Stomach (tissue), 4 donors: ENCODE data around the gene PCBP2.

Source experiments
- EP300 ChIP-seq: sonication (generic); formaldehyde crosslinking; IDR thresholded peaks from one replicate; pipeline ENCODE4 v1.6.1; 2017; ENCODE audit warnings: antibody characterized with exemption
- POLR2A ChIP-seq, 4 donors: fragments of 450-650 bp; IDR thresholded peaks; one replicate each; pipeline ENCODE4 v1.6.1; 2016; ENCODE audit warnings: antibody characterized with exemption in 4 of 4, control low read depth in 2 of 4, mild to moderate bottlenecking in 1 of 4, moderate library complexity in 1 of 4
- POLR2AphosphoS5 ChIP-seq, 3 donors: sonication (generic); formaldehyde crosslinking; IDR thresholded peaks; one replicate each; pipeline ENCODE4 v1.6.1; 2016; ENCODE audit warnings: antibody characterized with exemption in 3 of 3
- TF ChIP-seq, protein P1 (sequence below), 7 experiments: fragments of 450-650 bp in 4 of 7; fragments of 200-600 bp in 3 of 7; sonication (generic) in 3 of 7; IDR thresholded peaks; one replicate each; pipeline ENCODE4 v1.5.1; 2016 to 2019; ENCODE audit warnings: antibody characterized with exemption in 7 of 7, control low read depth in 2 of 7, mild to moderate bottlenecking in 1 of 7

DNA sequence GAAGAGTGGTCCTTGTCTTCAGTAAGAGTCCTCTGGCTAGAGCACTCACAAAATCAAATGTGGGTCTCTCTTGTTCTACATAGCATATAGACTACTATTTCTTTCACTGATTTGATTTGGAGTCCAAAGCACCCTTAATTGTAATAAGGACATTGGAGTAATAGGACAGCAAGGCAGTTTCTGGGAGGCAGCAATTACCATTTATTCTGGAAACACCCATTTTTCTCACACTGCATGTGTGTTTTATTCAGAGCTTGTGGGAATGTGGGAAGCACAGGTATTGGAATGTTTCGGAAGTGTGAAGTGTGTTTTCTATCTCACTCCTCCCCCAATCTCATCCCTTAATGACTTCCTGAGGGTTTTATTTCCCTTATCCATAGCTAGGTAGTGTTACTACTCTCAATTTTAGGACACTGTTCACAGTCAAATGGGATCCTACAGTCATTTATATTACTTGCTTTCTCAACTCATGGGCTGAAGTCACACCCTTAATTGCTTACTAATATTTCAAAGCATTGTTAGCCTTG is 20.2 kb downstream of the PCBP2 start:
- TF ChIP-seq POLR2A (IDR thresholded peaks at IDR 0.05) (no peak), POLR2AphosphoS5 (IDR thresholded peaks at IDR 0.05) (no peak), EP300 (no peak)
- TF ChIP-seq, protein P1, sequence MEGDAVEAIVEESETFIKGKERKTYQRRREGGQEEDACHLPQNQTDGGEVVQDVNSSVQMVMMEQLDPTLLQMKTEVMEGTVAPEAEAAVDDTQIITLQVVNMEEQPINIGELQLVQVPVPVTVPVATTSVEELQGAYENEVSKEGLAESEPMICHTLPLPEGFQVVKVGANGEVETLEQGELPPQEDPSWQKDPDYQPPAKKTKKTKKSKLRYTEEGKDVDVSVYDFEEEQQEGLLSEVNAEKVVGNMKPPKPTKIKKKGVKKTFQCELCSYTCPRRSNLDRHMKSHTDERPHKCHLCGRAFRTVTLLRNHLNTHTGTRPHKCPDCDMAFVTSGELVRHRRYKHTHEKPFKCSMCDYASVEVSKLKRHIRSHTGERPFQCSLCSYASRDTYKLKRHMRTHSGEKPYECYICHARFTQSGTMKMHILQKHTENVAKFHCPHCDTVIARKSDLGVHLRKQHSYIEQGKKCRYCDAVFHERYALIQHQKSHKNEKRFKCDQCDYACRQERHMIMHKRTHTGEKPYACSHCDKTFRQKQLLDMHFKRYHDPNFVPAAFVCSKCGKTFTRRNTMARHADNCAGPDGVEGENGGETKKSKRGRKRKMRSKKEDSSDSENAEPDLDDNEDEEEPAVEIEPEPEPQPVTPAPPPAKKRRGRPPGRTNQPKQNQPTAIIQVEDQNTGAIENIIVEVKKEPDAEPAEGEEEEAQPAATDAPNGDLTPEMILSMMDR (IDR thresholded peaks at IDR 0.05) = no peak
